Lower leg skin (tissue), 4 donors: ENCODE data around the gene BRICD5. TPM values are rescaled to one million over a fixed set of nuclear protein-coding genes. Genes with fewer than 3 reads are reported as not detected.

ENCODE experiments used
- DNase-seq, 2 donors: peaks; one replicate each; pipeline ENCODE4 v3.0.0-alpha.2; 2019; ENCODE audit warnings: low spot score in 2 of 2
- H3K4me3 ChIP-seq: fragments of 200-600 bp; sonication (generic); 2 replicates; pipeline ENCODE4 v1.5.1; 2017; ENCODE audit warnings: mild to moderate bottlenecking, low read depth; ENCODE audit not compliant: poor library complexity, severe bottlenecking
- CTCF ChIP-seq, 3 donors: fragments of 450-650 bp; IDR thresholded peaks; one replicate each; pipeline ENCODE4 v1.5.1; 2016; ENCODE audit warnings: antibody characterized with exemption in 3 of 3, mild to moderate bottlenecking in 3 of 3, moderate library complexity in 2 of 3
- POLR2A ChIP-seq, 2 donors: fragments of 450-650 bp; IDR thresholded peaks; one replicate each; pipeline ENCODE4 v1.6.1; 2016 to 2017; ENCODE audit warnings: antibody characterized with exemption in 2 of 2, mild to moderate bottlenecking in 1 of 2, moderate library complexity in 1 of 2
- WGBS, 2 donors: methylation state at CpG; one replicate each; pipeline ENCODE4 v1.1.5; 2018; 5-methylcytosine and 5-hydroxymethylcytosine counted together
- intact Hi-C: fragments of 100-400 bp; cut with DNase I; formaldehyde crosslinking; loops from one replicate; pipeline ENCODE4 v1.15.0; 2023; ENCODE audit warnings: low total_unique reads
- total RNA-seq, 4 donors: library from RNA; depleted of rRNA; stranded (reverse); fragments of >200 nt; gene quantifications; one replicate each; pipeline ENCODE4 v1.1.0, GENCODE V29; 2016

BRICD5 gene
- total RNA-seq, 4 donors from 2014 or later, result 2.3 to 6.2 (median 2.5) TPM

GRCh38 chr16:2186064-2186463 lies 24.6 kb downstream of the BRICD5 start:
- intact Hi-C loops, result no loop called here
- no peak for DNase-seq
- TF ChIP-seq CTCF (IDR thresholded peaks at IDR 0.05) (no peak), POLR2A (IDR thresholded peaks at IDR 0.05) (no peak)
- H3K4me3 ChIP-seq, result no peak overlapping the region
- 91% methylated on average over 13 of the region's 13 CpGs for WGBS, 2 donors

DNA sequence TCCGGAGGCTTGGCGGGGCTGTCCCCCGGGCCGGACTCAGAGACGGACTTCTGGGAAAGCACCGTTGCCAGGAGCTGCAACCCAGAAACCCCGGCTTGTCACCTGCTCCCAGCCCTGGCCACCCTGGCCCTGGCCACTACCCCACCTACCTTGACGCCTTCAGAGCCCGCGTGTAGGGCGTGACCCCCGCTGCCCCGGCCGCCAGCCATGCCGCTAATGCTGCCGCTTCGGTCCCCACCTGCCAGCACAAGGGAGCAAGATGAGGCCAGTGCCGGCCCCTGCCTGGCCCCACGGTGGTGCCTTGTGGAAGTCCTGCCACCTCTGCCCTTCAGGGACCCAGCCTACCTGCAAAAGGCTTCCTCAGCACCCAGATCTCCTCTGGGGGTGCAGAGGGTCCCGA lies 25.7 kb downstream of the BRICD5 start:
- DNase-seq, result no peak
- TF ChIP-seq CTCF (IDR thresholded peaks at IDR 0.05) (no peak), POLR2A (IDR thresholded peaks at IDR 0.05) (no peak)
- intact Hi-C loops, result no loop called here
- H3K4me3 ChIP-seq, result no peak overlapping the region
- WGBS, 2 donors, result 81 to 82% methylated on average over 19 to 20 of the region's 20 CpGs

DNA sequence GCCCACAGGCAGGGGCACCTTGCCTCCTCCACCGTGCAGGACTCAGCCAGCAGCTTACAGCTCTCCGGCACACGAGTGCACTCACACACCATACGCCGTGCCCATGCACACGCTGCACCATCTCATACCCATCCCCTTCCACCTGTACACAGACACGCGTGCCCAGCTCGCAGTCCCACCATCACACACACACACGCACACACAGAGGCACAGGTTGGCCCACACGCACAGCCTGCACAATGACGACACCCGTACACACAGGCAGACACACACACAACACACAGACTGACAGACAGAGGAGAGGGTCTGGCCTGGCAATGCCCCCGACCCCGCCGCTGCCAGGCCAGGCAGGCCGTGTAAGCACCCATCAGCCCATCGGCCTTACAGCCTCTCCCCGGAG lies 26.3 kb downstream of the BRICD5 start:
- no peak for TF ChIP-seq POLR2A (IDR thresholded peaks at IDR 0.05)
- no peak for TF ChIP-seq CTCF (IDR thresholded peaks at IDR 0.05)
- no peak overlapping the region for H3K4me3 ChIP-seq
- intact Hi-C loops, result no loop called here
- DNase-seq, result no peak
- WGBS, 2 donors, result 79 to 85% methylated on average over 16 to 19 of the region's 19 CpGs

- no peak for TF ChIP-seq CTCF (IDR thresholded peaks at IDR 0.05)
- no peak for TF ChIP-seq POLR2A (IDR thresholded peaks at IDR 0.05)
- no peak for DNase-seq
- intact Hi-C loops, result no loop called here
- H3K4me3 ChIP-seq, result no peak overlapping the region
- 89 to 97% methylated on average over 17 to 26 of the region's 30 CpGs for WGBS, 2 donors
Measured at GRCh38 chr16:2183671-2184070, 27.0 kb downstream of the BRICD5 start.

DNA sequence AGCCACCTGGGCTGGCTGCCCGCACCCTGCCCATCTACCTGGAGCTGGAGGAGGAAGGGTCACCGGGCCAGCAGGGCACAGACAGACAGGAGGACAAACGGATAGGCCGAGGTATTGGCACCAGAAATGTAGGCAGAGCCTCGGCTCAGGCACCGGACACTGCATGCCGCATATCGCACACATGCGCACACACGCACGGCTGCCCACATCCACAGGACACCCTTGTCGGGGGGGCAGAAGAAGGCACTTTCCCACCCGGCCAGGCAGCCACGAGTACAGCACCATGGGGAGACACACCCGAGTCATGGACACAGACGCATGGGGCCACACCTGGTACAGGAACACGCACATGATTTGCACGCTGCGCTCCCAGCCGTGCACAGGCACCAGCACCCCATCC lies 28.7 kb downstream of the BRICD5 start:
- DNase-seq, result no peak
- intact Hi-C loops, result no loop called here
- no peak for TF ChIP-seq CTCF (IDR thresholded peaks at IDR 0.05)
- TF ChIP-seq POLR2A (IDR thresholded peaks at IDR 0.05), result no peak
- WGBS, 2 donors, result 89 to 94% methylated on average over 20 of the region's 20 CpGs
- no peak overlapping the region for H3K4me3 ChIP-seq
